ENCODE data around the gene AREG. TPM values are rescaled to one million over a fixed set of nuclear protein-coding genes. Genes with fewer than 3 reads are reported as not detected.

The AREG gene
- total and polyA plus RNA-seq, 4 experiments from 2014 or later = 0.44 to 8.3 (median 0.96) TPM

Other genes starting within 250 kb of the AREG start
- under 1 TPM in 1 of 2 experiments, not detected in 1; 0.96 TPM for gene EPGN, start 136.7 kb upstream of the AREG start, total RNA-seq
- gene EPGN, start 136.7 kb upstream of the AREG start, polyA plus RNA-seq = not detected
- not detected for gene EREG, start 80.0 kb upstream of the AREG start, total RNA-seq
- not detected for gene EREG, start 80.0 kb upstream of the AREG start, polyA plus RNA-seq